Spleen (tissue), 11 donors: Measurements from ENCODE around the gene ENOX2. TPM values are rescaled to one million over a fixed set of nuclear protein-coding genes. Genes with fewer than 3 reads are reported as not detected.

Experiments
- DNase-seq: peaks from one replicate; pipeline ENCODE4 v3.0.0-alpha.2; 2020
- H3K27ac ChIP-seq, 8 donors: fragments of 200-600 bp; sonication (generic) in 7 of 8; 1 replicate in 4 of 8; 2 replicates in 4 of 8; pipeline versions ENCODE4 v1.5.0 to v1.8.0; 2016 to 2021; ENCODE audit warnings: inconsistent platforms in 4 of 8, mild to moderate bottlenecking in 4 of 8, moderate library complexity in 1 of 8
- H3K27me3 ChIP-seq, 7 donors: fragments of 200-600 bp; sonication (generic) in 6 of 7; replicated peaks in 1 of 7; 1 replicate in 4 of 7; 2 replicates in 3 of 7; pipeline versions ENCODE4 v1.5.0 to v1.8.0; 2016 to 2021; ENCODE audit warnings: inconsistent platforms in 3 of 7, mild to moderate bottlenecking in 1 of 7
- H3K36me3 ChIP-seq, 6 donors: fragments of 200-600 bp; sonication (generic) in 5 of 6; 1 replicate in 4 of 6; 2 replicates in 2 of 6; pipeline versions ENCODE4 v1.5.0 to v1.8.0; 2016 to 2021; ENCODE audit warnings: inconsistent platforms in 2 of 6
- H3K4me1 ChIP-seq, 6 donors: fragments of 200-600 bp; sonication (generic) in 5 of 6; 1 replicate in 3 of 6; 2 replicates in 3 of 6; pipeline versions ENCODE4 v1.5.0 to v1.8.0; 2016 to 2021; ENCODE audit warnings: inconsistent platforms in 3 of 6
- H3K4me3 ChIP-seq, 8 donors: fragments of 200-600 bp; sonication (generic) in 7 of 8; 1 replicate in 4 of 8; 2 replicates in 4 of 8; pipeline versions ENCODE4 v1.5.0 to v1.8.0; 2016 to 2021; ENCODE audit warnings: inconsistent platforms in 4 of 8, mild to moderate bottlenecking in 4 of 8, moderate library complexity in 2 of 8
- H3K9me3 ChIP-seq, 8 donors: fragments of 200-600 bp; sonication (generic) in 7 of 8; 1 replicate in 4 of 8; 2 replicates in 4 of 8; pipeline versions ENCODE4 v1.5.0 to v1.8.0; 2016 to 2021; ENCODE audit warnings: inconsistent platforms in 4 of 8
- CTCF ChIP-seq, 11 experiments: fragments of 200-600 bp in 7 of 11; fragments of 450-650 bp in 4 of 11; sonication (generic) in 4 of 11; IDR thresholded peaks in 8 of 11; conservative IDR thresholded peaks in 3 of 11; 1 replicate in 7 of 11; 2 replicates in 4 of 11; pipeline versions ENCODE4 v1.4.0 to v1.8.0; 2016 to 2021; ENCODE audit warnings: antibody characterized with exemption in 11 of 11, inconsistent platforms in 4 of 11, mild to moderate bottlenecking in 1 of 11
- POLR2A ChIP-seq, 3 donors: fragments of 450-650 bp; IDR thresholded peaks; one replicate each; pipeline ENCODE4 v1.5.1; 2017; ENCODE audit warnings: antibody characterized with exemption in 3 of 3, mild to moderate bottlenecking in 1 of 3
- POLR2AphosphoS5 ChIP-seq, 3 donors: sonication (generic); formaldehyde crosslinking; IDR thresholded peaks; one replicate each; pipeline ENCODE4 v1.5.1; 2017; ENCODE audit warnings: antibody characterized with exemption in 3 of 3
- WGBS, 5 donors: extraction: QIAGEN DNeasy Blood & Tissue Kit in 3 of 5; methylation state at CpG; one replicate each; pipeline versions ENCODE4 v1.1.5 to v1.1.7; 2013 to 2018; 5-methylcytosine and 5-hydroxymethylcytosine counted together
- intact Hi-C: fragments of 100-400 bp; cut with DNase I; formaldehyde crosslinking; loops from one replicate; pipeline ENCODE4 v1.15.0; 2023; ENCODE audit warnings: low total_unique reads
- polyA plus RNA-seq, 3 donors: library from polyadenylated mRNA; stranded (reverse); fragments of 200-250 nt; gene quantifications; one replicate each; pipeline ENCODE4 v1.2.1, GENCODE V29; 2013
- total RNA-seq, 7 donors: library from RNA; depleted of rRNA in 3 of 7; stranded (reverse); fragments of >200 nt in 3 of 7; fragmentation: NEBNext Ultra II Directional in 4 of 7; extraction: Animal tissue kit (Norgen Biotek cat#: 25700) in 4 of 7; gene quantifications; one replicate each; pipeline versions ENCODE4 v1.1.0 to v1.2.1, GENCODE V29; 2016 to 2021
- donor health status: healthy with polysubstance abuse.
- donor health status: DM: no; HTN: no; CAD: no; lungs with moderate emphysema.
- donor health status: DM: no; HTN: no; CAD: no.
- donor health status: Bipolar disorder and iron deficiency.
- donor health status: healthy.
- donor health status: DM: no; HTN: no; CAD: no.
- donor health status: DM: yes; HTN: yes; CAD: no.

The ENOX2 gene
- total and polyA plus RNA-seq, 10 donors: 5.2 to 30.0 (median 17.4) TPM

- Histone ChIP-seq H3K9me3 (no peaks in the 10 kb centered on the region), H3K36me3 (no peaks in the 10 kb centered on the region), H3K4me3 (no peak overlapping the region), H3K27ac (no peak overlapping the region), H3K4me1 (no peaks in the 10 kb centered on the region), H3K27me3 (no peaks in the 10 kb centered on the region)
- intact Hi-C loops: loop anchor here (10.0 kb wide), 3 partner anchors 342 to 1312 kb away; no protein-coding TSS in a partner anchor
- WGBS, 5 donors: 26 to 41% (median 33%) methylated on average over 7 of the region's 7 CpGs
- DNase-seq: no peak
- TF ChIP-seq POLR2A (IDR thresholded peaks at IDR 0.05): no peak
- peak in 10 of 11 experiments; percentile 45 to 81 (median 70) for TF ChIP-seq CTCF (IDR thresholded peaks at IDR 0.05 in 8 of 11, conservative IDR thresholded peaks at IDR 0.05 in 3 of 11)
- TF ChIP-seq POLR2AphosphoS5 (IDR thresholded peaks at IDR 0.05): no peak
Observed at GRCh38 chrX:130916636-130917422, 13.8 kb upstream of the ENOX2 start.

GRCh38 chrX:130915302-130915701 lies 12.3 kb upstream of the ENOX2 start:
- Histone ChIP-seq H3K9me3 (no peaks in the 10 kb centered on the region), H3K4me3 (no peak overlapping the region), H3K36me3 (no peaks in the 10 kb centered on the region), H3K4me1 (no peaks in the 10 kb centered on the region), H3K27me3 (no peaks in the 10 kb centered on the region), H3K27ac (no peak overlapping the region)
- intact Hi-C loops: loop anchor here (10.0 kb wide), 3 partner anchors 341 to 1311 kb away; no protein-coding TSS in a partner anchor
- TF ChIP-seq POLR2AphosphoS5 (IDR thresholded peaks at IDR 0.05): no peak
- no peak for TF ChIP-seq POLR2A (IDR thresholded peaks at IDR 0.05)
- no peak for TF ChIP-seq CTCF (IDR thresholded peaks at IDR 0.05 in 8 of 11, conservative IDR thresholded peaks at IDR 0.05 in 3 of 11)
- no peak for DNase-seq

- no peaks in the 10 kb centered on the region for H3K9me3 ChIP-seq
- no peak overlapping the region for H3K27ac ChIP-seq
- WGBS, 5 donors: 64 to 93% (median 75%) methylated on average over 1 to 2 of the region's 2 CpGs
- no peak for DNase-seq
- TF ChIP-seq CTCF (IDR thresholded peaks at IDR 0.05 in 8 of 11, conservative IDR thresholded peaks at IDR 0.05 in 3 of 11): no peak
- no peak for TF ChIP-seq POLR2AphosphoS5 (IDR thresholded peaks at IDR 0.05)
- no peak for TF ChIP-seq POLR2A (IDR thresholded peaks at IDR 0.05)
- H3K36me3 ChIP-seq: no peaks in the 10 kb centered on the region
- H3K4me1 ChIP-seq: no peaks in the 10 kb centered on the region
- intact Hi-C loops: loop anchor here (10.0 kb wide), 3 partner anchors 335 to 1305 kb away; no protein-coding TSS in a partner anchor
- no peak overlapping the region for H3K4me3 ChIP-seq
- H3K27me3 ChIP-seq: no peaks in the 10 kb centered on the region
Observed at GRCh38 chrX:130909469-130910136, 6.6 kb upstream of the ENOX2 start.

- no peaks in the 10 kb centered on the region for H3K36me3 ChIP-seq
- no peak overlapping the region for H3K27ac ChIP-seq
- DNase-seq: no peak
- H3K27me3 ChIP-seq: no peaks in the 10 kb centered on the region
- H3K4me1 ChIP-seq: peaks cover 0 to 7% (median 5%) of the 10 kb centered on the region in 6 donors
- intact Hi-C loops: no loop called here
- no peaks in the 10 kb centered on the region for H3K9me3 ChIP-seq
- TF ChIP-seq POLR2A (IDR thresholded peaks at IDR 0.05) (no peak), CTCF (IDR thresholded peaks at IDR 0.05 in 8 of 11, conservative IDR thresholded peaks at IDR 0.05 in 3 of 11) (no peak), POLR2AphosphoS5 (IDR thresholded peaks at IDR 0.05) (no peak)
- WGBS, 5 donors: 43 to 67% (median 56%) methylated on average over 1 of the region's 1 CpG
- no peak overlapping the region for H3K4me3 ChIP-seq
Observed at GRCh38 chrX:130906776-130907175, 3.8 kb upstream of the ENOX2 start.
